ENCODE data around the gene LARGE1. TPM values are rescaled to one million over a fixed set of nuclear protein-coding genes. Genes with fewer than 3 reads are reported as not detected.

LARGE1 gene
- total RNA-seq, 1 experiment from 2014 or later = 5.2 TPM

- no TSS peak for BruUV-seq (replicated peaks)
- Mint-ChIP-seq H3K27ac (ENCODE audit: low read depth, unreplicated experiment) (no peak overlapping the region), H3K4me3 (ENCODE audit: unreplicated experiment) (no peak overlapping the region), H3K9me3 (ENCODE audit: unreplicated experiment) (no peaks in the 10 kb centered on the region), H3K36me3 (ENCODE audit: insufficient read depth, unreplicated experiment) (no peaks in the 10 kb centered on the region), H3K27me3 (ENCODE audit: insufficient read depth, unreplicated experiment) (no peaks in the 10 kb centered on the region), H3K4me1 (ENCODE audit: insufficient read depth, unreplicated experiment) (no peaks in the 10 kb centered on the region)
- POLR2A ChIA-PET = no interaction called here
- CTCF ChIA-PET = interaction anchor here (0.6 to 1.0 kb wide), 3 partner anchors 19 to 159 kb away, joined by 3 to 4 read pairs (median 3); no protein-coding TSS in a partner anchor
- intact Hi-C loops (cut with micrococcal nuclease) = no loop called here
- no peak for TF ChIP-seq CTCF (IDR thresholded peaks at IDR 0.05; ENCODE audit: unreplicated experiment)
- DNase-seq (ENCODE audit: unreplicated experiment) = no peak
Measured at GRCh38 chr22:33658775-33659174, 261.5 kb downstream of the LARGE1 start.

- Mint-ChIP-seq H3K9me3 (ENCODE audit: unreplicated experiment) (no peaks in the 10 kb centered on the region), H3K27ac (ENCODE audit: low read depth, unreplicated experiment) (no peak overlapping the region), H3K4me1 (ENCODE audit: insufficient read depth, unreplicated experiment) (peaks cover under 1% of the 10 kb centered on the region), H3K4me3 (ENCODE audit: unreplicated experiment) (no peak overlapping the region), H3K27me3 (ENCODE audit: insufficient read depth, unreplicated experiment) (no peaks in the 10 kb centered on the region), H3K36me3 (ENCODE audit: insufficient read depth, unreplicated experiment) (no peaks in the 10 kb centered on the region)
- CTCF ChIA-PET = no interaction called here
- no peak for DNase-seq (ENCODE audit: unreplicated experiment)
- TF ChIP-seq CTCF (IDR thresholded peaks at IDR 0.05; ENCODE audit: unreplicated experiment) = no peak
- no TSS peak for BruUV-seq (replicated peaks)
- POLR2A ChIA-PET = no interaction called here
- intact Hi-C loops (cut with micrococcal nuclease) = no loop called here
Measured at GRCh38 chr22:33657670-33658069, 262.6 kb downstream of the LARGE1 start.

- H3K27me3 Mint-ChIP-seq (ENCODE audit: insufficient read depth, unreplicated experiment) = no peaks in the 10 kb centered on the region
- H3K9me3 Mint-ChIP-seq (ENCODE audit: unreplicated experiment) = no peaks in the 10 kb centered on the region
- ChIA-PET POLR2A (no interaction called here), CTCF (no interaction called here)
- no peak for TF ChIP-seq CTCF (IDR thresholded peaks at IDR 0.05; ENCODE audit: unreplicated experiment)
- no peaks in the 10 kb centered on the region for H3K36me3 Mint-ChIP-seq (ENCODE audit: insufficient read depth, unreplicated experiment)
- no peak for DNase-seq (ENCODE audit: unreplicated experiment)
- no peak overlapping the region for H3K4me3 Mint-ChIP-seq (ENCODE audit: unreplicated experiment)
- BruUV-seq (replicated peaks) = no TSS peak
- H3K27ac Mint-ChIP-seq (ENCODE audit: low read depth, unreplicated experiment) = no peak overlapping the region
- intact Hi-C loops (cut with micrococcal nuclease) = no loop called here
- H3K4me1 Mint-ChIP-seq (ENCODE audit: insufficient read depth, unreplicated experiment) = peaks cover 6% of the 10 kb centered on the region
Measured at GRCh38 chr22:33656808-33657628, 263.3 kb downstream of the LARGE1 start.

GRCh38 chr22:33654173-33654895, 265.9 kb downstream of the LARGE1 start:
- no peak for DNase-seq (ENCODE audit: unreplicated experiment)
- Mint-ChIP-seq H3K27me3 (ENCODE audit: insufficient read depth, unreplicated experiment) (no peaks in the 10 kb centered on the region), H3K4me3 (ENCODE audit: unreplicated experiment) (no peak overlapping the region), H3K9me3 (ENCODE audit: unreplicated experiment) (no peaks in the 10 kb centered on the region), H3K27ac (ENCODE audit: low read depth, unreplicated experiment) (no peak overlapping the region), H3K36me3 (ENCODE audit: insufficient read depth, unreplicated experiment) (no peaks in the 10 kb centered on the region), H3K4me1 (ENCODE audit: insufficient read depth, unreplicated experiment) (peaks cover 6% of the 10 kb centered on the region)
- intact Hi-C loops (cut with micrococcal nuclease) = no loop called here
- TF ChIP-seq CTCF (IDR thresholded peaks at IDR 0.05; ENCODE audit: unreplicated experiment) = no peak
- ChIA-PET CTCF (interaction anchor here (0.5 to 1.5 kb wide), 4 partner anchors 90 to 452 kb away, joined by 3 to 4 read pairs (median 3); no protein-coding TSS in a partner anchor), POLR2A (no interaction called here)
- no TSS peak for BruUV-seq (replicated peaks)

Measured in MCF 10A (cell line).